ENCODE results near the gene SLC22A13.
"Not testable (repeated sequence)": the region's sequence is repeated elsewhere in the genome, so short reads cannot be mapped to it uniquely, and the experiment has no call there.

The SLC22A13 gene

GRCh38 chr3:38278841-38279240 is 13.2 kb downstream of the SLC22A13 start:
- TF ChIP-seq CTCF (IDR thresholded peaks at IDR 0.05; ENCODE audit: insufficient read depth, low read depth, low read length, missing control alignments) = no peak
- H3K4me3 ChIP-seq (ENCODE audit: low read length) = no peak overlapping the region
- DNase-seq (ENCODE audit: low read depth) = no peak

- no peak within 1 kb of the TSS for H3K4me3 ChIP-seq (ENCODE audit: low read length)
- DNase-seq (ENCODE audit: low read depth) = no peak
- no peak for TF ChIP-seq CTCF (IDR thresholded peaks at IDR 0.05; ENCODE audit: insufficient read depth, low read depth, low read length, missing control alignments)
Observed at GRCh38 chr3:38281895-38282686, 16.5 kb downstream of the SLC22A13 start, which contains the start of gene SLC22A14. Gene SLC22A14, plus strand, starts transcription at chr3:38282294. Its CDS starts 23,733 bp downstream, at chr3:38306027.

GRCh38 chr3:38283810-38284755 is 18.5 kb downstream of the SLC22A13 start:
- no peak overlapping the region for H3K4me3 ChIP-seq (ENCODE audit: low read length)

GRCh38 chr3:38284756-38285150 is 19.1 kb downstream of the SLC22A13 start:
- no peak for TF ChIP-seq CTCF (IDR thresholded peaks at IDR 0.05; ENCODE audit: insufficient read depth, low read depth, low read length, missing control alignments)
- H3K4me3 ChIP-seq (ENCODE audit: low read length) = no peak overlapping the region
- no peak for DNase-seq (ENCODE audit: low read depth)

More at GRCh38 chr3:38283810-38284755, 18.5 kb downstream of the SLC22A13 start:
- no peak for DNase-seq (ENCODE audit: low read depth)
- no peak for TF ChIP-seq CTCF (IDR thresholded peaks at IDR 0.05; ENCODE audit: insufficient read depth, low read depth, low read length, missing control alignments)

- DNase-seq (ENCODE audit: low read depth); H3K4me3 ChIP-seq (ENCODE audit: low read length): not testable (repeated sequence)
Observed at GRCh38 chr3:38289286-38290217, 23.9 kb downstream of the SLC22A13 start.

- peak; percentile 53 for DNase-seq (ENCODE audit: low read depth)
- H3K4me3 ChIP-seq (ENCODE audit: low read length) = not testable (repeated sequence)
Observed at GRCh38 chr3:38297053-38297452, 31.4 kb downstream of the SLC22A13 start.

- no peak overlapping the region for H3K4me3 ChIP-seq (ENCODE audit: low read length)
- no peak for DNase-seq (ENCODE audit: low read depth)
- no peak for TF ChIP-seq CTCF (IDR thresholded peaks at IDR 0.05; ENCODE audit: insufficient read depth, low read depth, low read length, missing control alignments)
Observed at GRCh38 chr3:38297537-38297936, 31.9 kb downstream of the SLC22A13 start.
